Colon (tissue), 2 donors: ENCODE data around the gene HYAL2.
"Not testable (repeated sequence)": the region's sequence is repeated elsewhere in the genome, so short reads cannot be mapped to it uniquely, and the experiment has no call there.

Experiments used
- FAIRE-seq: peaks from 2 replicates; lab custom pipeline; 2012; peaks lifted over from hg19 to GRCh38; lab: Jason Lieb, UNC
- donor health status: control.
- donor health status: control.

HYAL2 gene

GRCh38 chr3:50289130-50289529 is 33.4 kb downstream of the HYAL2 start:
- FAIRE-seq: no peak

GRCh38 chr3:50288387-50289007 is 34.0 kb downstream of the HYAL2 start:
- FAIRE-seq: no peak

GRCh38 chr3:50287262-50287661 is 35.3 kb downstream of the HYAL2 start:
- FAIRE-seq: no peak

- no peak for FAIRE-seq
Measured at GRCh38 chr3:50286322-50287227, 36.0 kb downstream of the HYAL2 start.

GRCh38 chr3:50284121-50284520 is 38.4 kb downstream of the HYAL2 start:
- FAIRE-seq: not testable (repeated sequence)

- no peak for FAIRE-seq
Measured at GRCh38 chr3:50279255-50280016, 43.1 kb downstream of the HYAL2 start.

- no peak for FAIRE-seq
Measured at GRCh38 chr3:50278880-50279224, 43.7 kb downstream of the HYAL2 start, which contains the start of gene LSMEM2. Gene LSMEM2 (plus strand): TSS chr3:50279087. CDS start chr3:50279114, 27 bp downstream.

- FAIRE-seq: no peak
Measured at GRCh38 chr3:50278123-50278879, 44.2 kb downstream of the HYAL2 start.

- no peak for FAIRE-seq
Measured at GRCh38 chr3:50276762-50277101, 45.8 kb downstream of the HYAL2 start.

- no peak for FAIRE-seq
Measured at GRCh38 chr3:50275996-50276761, 46.4 kb downstream of the HYAL2 start.

- FAIRE-seq: no peak
Measured at GRCh38 chr3:50275141-50275995, 47.2 kb downstream of the HYAL2 start.

GRCh38 chr3:50274371-50275104 is 48.0 kb downstream of the HYAL2 start:
- no peak for FAIRE-seq

GRCh38 chr3:50273689-50274065 is 48.9 kb downstream of the HYAL2 start:
- no peak for FAIRE-seq

GRCh38 chr3:50272911-50273688 is 49.4 kb downstream of the HYAL2 start:
- FAIRE-seq: no peak

GRCh38 chr3:50272538-50272910 is 50.0 kb downstream of the HYAL2 start:
- not testable (repeated sequence) for FAIRE-seq

- FAIRE-seq: no peak
Measured at GRCh38 chr3:50271314-50271936, 51.1 kb downstream of the HYAL2 start.

- FAIRE-seq: no peak
Measured at GRCh38 chr3:50270422-50271224, 51.9 kb downstream of the HYAL2 start.

- FAIRE-seq: no peak
Measured at GRCh38 chr3:50269977-50270413, 52.5 kb downstream of the HYAL2 start.
